DMS79 (cell line): ENCODE results near the gene POLD1.
"Not testable (repeated sequence)": the region's sequence is repeated elsewhere in the genome, so short reads cannot be mapped to it uniquely, and the experiment has no call there.

Source experiments
- DNase-seq: peaks from one replicate; lab custom pipeline; 2025; lab: John Stamatoyannopoulos, UW

POLD1 gene

DNA sequence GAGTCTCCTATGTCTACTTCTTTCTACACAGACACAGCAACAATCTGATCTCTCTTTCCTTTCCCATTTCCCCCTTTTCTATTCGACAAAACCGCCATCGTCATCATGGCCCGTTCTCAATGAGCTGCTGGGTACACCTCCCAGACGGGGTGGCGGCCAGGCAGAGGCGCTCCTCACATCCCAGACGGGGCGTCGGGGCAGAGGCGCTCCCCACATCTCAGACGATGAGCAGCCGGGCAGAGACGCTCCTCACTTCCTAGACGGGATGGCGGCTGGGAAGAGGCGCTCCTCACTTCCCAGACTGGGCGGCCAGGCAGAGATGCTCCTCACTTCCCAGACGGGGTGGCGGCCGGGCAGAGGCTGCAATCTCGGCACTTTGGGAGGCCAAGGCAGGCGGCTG is 6.8 kb downstream of the POLD1 start:
- not testable (repeated sequence) for DNase-seq

DNA sequence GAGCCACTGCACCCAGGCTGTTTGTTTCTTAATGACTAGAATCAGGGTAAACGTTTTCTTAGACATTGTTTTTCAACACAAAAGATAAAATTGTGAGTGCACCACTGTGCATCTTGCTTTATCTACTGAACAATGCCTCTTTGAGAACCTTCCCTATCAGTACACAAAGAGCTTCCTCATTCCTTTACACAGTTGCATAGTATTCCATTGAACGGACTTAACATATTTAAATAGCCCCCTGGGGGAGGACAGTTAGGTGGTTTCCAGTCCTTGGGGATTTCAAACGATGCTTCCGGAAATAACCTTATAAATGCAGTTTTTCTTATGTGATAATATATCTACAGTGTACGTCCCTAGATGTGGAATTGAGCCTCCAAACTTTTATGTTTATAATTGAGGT is 8.6 kb downstream of the POLD1 start:
- DNase-seq: no peak

DNA sequence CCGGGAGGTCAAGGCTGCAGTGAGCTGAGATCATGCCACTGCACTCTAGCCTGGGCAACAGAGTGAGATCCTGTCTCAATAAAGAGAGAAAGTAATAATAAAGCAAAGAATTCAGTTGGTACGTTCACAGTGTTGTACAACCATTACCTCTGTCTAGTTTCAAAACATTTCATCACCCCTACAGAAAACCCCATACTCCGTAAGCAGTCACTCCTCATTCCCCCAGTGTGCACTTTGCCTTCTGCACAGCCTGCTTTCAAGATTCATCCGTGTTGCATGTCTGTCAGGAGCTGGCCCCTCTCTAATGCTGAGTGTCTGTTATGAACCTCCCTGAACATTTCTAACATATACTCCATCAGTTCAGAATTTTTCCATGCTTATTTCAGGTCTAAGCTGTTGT is 9.4 kb downstream of the POLD1 start:
- no peak for DNase-seq

DNA sequence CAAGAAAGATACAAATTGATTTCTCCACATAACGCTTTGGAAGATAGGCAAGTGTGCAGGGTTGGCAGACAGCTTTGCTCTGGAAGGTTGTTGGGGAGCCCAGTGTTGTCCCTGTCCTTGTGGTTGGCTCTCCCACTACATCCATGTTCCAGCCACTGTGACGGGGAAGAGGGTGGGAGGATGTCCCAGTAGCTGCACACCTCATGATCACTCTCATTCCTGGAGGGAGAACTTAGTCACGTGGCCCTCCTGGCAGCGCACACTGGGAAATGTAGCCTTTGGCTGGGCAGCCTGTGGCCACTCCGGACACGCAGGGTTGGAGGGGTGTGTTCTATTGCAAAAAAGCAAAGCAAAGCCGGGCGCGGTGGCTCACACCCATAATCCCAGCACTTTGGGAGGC is 9.9 kb downstream of the POLD1 start:
- DNase-seq: no peak

DNA sequence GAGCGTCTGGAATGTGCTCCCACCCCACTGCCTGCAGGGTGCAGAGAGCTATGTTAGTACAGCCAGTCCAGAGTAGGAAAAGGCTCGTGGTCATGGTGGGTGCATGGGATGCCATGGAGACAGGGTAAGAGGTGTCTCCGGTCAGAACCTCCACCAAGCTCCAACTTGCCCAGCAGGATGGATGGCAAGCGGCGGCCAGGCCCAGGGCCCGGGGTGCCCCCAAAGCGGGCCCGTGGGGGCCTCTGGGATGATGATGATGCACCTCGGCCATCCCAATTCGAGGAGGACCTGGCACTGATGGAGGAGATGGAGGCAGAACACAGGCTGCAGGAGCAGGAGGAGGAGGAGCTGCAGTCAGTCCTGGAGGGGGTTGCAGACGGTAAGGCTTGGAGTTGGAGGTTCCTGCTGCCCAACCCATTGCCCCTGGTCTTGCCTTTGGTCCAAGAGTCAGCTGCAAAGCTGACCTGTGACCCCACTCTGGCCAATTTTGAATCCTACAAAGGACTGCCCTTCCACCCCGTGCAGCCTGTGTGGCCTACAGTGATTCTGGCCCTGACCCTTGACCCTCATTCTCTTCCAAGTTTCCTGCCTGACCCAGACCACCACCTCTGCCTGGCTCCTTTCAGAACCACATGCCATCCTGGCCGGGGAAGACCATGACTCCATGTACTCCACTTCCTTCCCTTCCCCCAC is 14.7 kb downstream of the POLD1 start:
- DNase-seq: no peak

DNA sequence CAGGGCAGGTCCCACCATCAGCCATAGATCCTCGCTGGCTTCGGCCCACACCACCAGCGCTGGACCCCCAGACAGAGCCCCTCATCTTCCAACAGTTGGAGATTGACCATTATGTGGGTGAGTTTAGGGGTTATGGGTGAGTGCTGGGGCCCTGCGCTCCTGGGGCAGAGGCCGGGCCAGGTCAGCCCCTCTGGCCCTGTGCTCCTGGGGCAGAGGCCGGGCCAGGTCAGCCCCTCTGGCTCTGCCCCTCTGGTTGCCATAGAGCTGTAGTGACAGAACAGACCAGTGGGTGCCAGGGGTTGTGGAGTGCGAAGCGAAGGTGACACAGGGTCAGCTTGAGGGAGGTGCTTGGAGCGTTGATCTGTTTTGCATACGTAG is 15.2 kb downstream of the POLD1 start:
- no peak for DNase-seq

DNA sequence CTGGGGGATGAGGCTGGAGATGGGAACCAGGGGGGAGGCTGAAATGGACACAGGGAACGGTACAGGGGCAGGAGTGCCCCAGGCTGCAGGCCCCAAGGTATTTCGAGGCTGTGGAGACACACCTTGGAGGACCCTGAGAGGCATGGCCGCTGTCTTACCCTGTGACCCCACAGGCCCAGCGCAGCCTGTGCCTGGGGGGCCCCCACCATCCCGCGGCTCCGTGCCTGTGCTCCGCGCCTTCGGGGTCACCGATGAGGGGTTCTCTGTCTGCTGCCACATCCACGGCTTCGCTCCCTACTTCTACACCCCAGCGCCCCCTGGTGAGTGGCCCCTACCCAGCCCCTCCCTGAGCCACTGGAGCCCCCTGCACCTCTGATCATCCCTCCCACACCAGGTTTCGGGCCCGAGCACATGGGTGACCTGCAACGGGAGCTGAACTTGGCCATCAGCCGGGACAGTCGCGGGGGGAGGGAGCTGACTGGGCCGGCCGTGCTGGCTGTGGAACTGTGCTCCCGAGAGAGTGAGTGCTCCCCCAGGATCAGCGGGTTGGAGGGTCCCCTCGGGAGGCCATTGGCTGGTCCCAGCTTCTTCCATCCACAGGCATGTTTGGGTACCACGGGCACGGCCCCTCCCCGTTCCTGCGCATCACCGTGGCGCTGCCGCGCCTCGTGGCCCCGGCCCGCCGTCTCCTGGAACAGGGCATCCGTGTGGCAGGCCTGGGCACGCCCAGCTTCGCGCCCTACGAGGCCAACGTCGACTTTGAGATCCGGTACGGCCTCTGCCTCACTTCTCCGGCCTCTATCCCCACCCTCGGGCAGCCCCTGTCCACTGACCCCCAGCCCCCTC is 17.7 kb downstream of the POLD1 start:
- no peak for DNase-seq

DNA sequence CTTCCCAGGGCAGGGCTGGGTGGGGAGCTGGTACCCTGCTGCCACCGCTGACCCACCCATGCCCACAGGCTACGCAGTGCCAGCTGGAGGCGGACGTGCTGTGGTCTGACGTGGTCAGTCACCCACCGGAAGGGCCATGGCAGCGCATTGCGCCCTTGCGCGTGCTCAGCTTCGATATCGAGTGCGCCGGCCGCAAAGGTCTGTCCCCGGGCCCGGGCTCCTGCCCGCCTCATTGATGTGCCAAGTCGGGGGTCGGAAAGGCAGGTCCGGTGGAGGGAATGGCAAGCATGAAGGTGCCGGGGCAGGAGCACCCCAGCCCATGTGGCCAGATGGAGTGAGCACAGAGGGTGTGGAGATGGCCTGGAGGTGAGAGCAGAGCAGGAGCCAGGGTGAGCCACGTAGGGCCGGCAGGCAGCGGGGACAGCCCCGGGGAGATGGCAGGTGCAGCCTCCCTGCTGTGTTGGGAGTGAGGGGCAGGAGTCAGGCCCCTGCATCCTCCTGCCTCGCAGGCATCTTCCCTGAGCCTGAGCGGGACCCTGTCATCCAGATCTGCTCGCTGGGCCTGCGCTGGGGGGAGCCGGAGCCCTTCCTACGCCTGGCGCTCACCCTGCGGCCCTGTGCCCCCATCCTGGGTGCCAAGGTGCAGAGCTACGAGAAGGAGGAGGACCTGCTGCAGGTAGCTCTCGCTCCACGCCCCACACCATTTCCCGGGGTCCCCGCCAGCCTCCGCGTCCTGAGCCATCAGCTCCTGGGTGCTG is 18.6 kb downstream of the POLD1 start:
- no peak for DNase-seq

DNA sequence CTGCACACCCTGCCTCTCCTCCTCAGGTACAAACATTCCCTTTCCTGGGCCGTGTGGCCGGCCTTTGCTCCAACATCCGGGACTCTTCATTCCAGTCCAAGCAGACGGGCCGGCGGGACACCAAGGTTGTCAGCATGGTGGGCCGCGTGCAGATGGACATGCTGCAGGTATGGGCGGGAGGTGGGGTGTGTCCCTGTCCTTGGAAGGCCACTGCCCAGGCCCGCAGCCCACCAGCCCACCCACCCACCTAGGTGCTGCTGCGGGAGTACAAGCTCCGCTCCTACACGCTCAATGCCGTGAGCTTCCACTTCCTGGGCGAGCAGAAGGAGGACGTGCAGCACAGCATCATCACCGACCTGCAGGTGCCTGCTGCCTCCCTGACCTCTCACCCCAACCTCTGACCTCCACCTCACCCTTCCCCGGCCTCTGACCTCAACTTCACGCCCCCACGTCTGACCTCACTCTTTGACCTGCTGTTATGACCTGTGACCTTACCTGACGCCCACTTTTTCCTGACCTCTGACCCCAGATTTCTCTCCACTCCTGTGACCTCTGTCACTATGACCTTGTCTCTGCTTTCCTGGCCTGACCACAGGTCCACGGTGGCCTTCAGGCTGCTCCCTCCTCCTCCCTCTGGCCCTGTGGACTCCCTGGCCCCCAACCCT is 22.1 kb downstream of the POLD1 start:
- DNase-seq: no peak

DNA sequence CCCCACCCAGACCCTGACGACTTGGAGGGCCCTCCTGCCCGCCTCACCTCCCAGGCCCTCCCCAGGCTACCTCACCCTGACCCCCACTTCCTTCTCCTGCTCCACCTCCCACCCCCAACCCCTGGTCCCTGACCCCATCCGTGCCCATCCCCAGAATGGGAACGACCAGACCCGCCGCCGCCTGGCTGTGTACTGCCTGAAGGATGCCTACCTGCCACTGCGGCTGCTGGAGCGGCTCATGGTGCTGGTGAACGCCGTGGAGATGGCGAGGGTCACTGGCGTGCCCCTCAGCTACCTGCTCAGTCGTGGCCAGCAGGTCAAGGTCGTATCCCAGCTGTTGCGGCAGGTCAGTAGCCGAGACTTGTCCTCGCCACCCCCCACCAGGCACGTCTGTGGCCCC is 22.7 kb downstream of the POLD1 start:
- no peak for DNase-seq

DNA sequence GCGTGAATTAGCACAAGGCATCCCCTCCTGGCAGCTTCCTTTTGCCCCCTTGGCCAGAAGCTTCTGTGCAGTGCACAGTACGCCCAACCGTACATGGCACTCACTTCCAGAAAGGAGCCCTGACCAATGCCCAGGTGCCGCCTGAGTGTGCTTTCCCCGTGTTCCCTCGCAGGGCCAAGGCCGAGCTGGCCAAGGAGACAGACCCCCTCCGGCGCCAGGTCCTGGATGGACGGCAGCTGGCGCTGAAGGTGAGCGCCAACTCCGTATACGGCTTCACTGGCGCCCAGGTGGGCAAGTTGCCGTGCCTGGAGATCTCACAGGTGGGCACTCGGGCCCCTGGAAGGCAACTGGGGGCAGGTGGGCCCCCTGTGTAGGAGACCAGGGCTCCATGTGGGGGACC is 25.2 kb downstream of the POLD1 start:
- no peak for DNase-seq

DNA sequence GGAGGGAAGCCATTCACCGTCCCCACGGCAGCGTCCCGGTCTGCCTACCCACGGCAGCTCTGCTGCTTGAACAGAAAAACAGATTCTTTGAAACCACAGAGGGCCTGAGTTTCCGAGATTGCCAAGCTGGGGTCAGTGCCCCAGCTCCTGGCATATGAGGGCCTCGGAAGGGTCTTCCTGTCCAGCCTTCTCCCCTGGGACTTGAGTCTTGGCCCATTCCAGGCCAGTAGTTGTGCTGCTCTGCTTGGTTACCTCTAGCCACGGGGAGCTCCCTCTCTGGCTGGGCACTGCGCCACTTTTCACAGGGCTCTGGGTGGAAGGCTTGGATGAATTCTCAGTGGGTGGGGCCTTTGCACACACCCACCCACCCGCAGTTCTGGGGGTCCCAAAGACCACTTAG is 26.0 kb downstream of the POLD1 start:
- DNase-seq: no peak

DNA sequence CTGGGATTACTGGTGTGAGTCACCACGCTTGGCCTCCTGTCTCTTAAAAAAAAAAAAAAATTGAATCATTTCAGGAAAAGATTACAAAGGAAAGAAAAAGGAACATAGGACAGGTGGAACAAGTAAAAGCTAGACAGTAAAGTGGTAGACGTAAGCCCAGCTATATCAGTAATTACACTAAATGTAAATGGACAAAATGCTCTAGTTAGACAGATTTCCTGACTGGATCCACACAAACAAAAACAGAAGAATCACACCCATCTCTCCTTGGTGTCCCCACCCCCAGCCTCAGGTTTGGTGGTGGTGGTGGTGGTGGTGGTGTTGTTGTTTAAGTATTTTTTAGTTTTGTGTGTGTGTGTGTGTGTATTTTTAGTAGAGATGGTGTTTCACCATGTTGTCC is 28.3 kb downstream of the POLD1 start:
- DNase-seq: no peak

DNA sequence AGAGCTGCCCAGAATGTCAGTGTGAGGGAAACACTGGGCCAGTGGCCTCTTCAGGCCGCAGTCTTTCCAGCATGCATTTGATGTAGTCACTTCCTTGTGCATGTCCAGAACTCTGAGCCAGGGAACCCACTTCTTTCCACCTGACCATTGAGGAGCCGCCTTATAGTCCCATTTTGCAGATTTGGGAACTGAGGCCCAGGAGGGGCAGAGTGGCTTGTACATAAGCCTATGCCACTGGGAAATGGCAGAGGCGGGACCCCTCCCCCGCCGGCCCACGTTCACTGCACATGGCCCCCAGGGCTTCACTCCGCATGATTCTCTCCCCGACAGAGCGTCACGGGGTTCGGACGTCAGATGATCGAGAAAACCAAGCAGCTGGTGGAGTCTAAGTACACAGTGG is 28.9 kb downstream of the POLD1 start:
- no peak for DNase-seq

DNA sequence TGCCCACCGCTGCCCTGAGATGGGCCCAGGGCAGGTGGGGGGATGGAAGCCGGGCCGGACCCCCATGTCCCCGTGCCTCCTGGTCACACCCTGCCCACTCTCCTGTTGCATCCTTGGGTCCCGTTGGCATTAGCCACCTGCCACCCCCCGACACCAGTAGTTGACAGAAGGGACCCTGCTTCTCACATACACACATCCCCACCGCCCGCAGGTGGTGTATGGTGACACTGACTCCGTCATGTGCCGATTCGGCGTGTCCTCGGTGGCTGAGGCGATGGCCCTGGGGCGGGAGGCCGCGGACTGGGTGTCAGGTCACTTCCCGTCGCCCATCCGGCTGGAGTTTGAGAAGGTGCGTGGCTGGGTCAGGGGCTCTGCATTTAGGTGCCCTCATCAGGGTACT is 29.4 kb downstream of the POLD1 start:
- DNase-seq: no peak

DNA sequence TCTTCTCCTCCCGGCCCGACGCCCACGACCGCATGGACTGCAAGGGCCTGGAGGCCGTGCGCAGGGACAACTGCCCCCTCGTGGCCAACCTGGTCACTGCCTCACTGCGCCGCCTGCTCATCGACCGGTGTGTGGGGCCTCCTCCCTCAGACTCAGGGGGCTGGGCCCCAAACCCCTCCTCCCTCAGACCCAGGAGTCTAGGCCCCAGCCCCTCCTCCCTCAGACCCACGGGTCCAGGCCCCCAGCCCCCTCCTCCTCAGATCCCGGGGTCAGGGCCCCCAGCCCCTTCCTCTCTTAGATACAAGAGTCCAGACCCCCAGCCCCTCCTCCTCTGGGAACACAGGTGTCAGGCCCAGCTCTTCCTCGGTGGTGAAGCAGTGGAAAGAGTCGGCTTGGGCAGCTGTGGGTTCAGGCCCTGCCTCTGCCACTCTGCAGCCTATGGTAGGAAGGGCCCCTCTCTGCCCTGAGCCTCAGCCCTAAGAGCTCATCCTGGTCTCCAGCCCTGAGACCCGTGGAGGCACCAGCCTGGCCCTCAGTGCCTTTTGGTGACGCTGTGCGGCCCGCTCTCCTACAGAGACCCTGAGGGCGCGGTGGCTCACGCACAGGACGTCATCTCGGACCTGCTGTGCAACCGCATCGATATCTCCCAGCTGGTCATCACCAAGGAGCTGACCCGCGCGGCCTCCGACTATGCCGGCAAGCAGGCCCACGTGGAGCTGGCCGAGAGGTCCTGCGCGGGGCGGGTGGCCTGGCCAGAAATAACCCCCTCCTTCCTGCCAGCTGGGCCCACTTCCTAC is 30.9 kb downstream of the POLD1 start:
- DNase-seq: no peak

DNA sequence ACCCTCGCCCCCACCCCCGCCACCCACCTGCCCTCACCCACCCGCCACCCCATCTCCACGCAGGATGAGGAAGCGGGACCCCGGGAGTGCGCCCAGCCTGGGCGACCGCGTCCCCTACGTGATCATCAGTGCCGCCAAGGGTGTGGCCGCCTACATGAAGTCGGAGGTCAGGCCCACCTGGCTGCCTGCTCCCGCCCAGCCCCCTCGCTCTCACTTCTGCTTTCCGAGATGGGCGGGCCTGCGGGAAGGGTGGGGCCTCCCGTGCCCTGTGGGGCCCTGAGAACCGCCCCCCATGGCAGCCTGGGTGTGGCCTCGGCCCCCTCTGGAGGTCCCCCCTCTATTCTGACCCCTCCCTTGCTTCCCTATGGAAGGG is 31.5 kb downstream of the POLD1 start:
- DNase-seq: no peak

DNA sequence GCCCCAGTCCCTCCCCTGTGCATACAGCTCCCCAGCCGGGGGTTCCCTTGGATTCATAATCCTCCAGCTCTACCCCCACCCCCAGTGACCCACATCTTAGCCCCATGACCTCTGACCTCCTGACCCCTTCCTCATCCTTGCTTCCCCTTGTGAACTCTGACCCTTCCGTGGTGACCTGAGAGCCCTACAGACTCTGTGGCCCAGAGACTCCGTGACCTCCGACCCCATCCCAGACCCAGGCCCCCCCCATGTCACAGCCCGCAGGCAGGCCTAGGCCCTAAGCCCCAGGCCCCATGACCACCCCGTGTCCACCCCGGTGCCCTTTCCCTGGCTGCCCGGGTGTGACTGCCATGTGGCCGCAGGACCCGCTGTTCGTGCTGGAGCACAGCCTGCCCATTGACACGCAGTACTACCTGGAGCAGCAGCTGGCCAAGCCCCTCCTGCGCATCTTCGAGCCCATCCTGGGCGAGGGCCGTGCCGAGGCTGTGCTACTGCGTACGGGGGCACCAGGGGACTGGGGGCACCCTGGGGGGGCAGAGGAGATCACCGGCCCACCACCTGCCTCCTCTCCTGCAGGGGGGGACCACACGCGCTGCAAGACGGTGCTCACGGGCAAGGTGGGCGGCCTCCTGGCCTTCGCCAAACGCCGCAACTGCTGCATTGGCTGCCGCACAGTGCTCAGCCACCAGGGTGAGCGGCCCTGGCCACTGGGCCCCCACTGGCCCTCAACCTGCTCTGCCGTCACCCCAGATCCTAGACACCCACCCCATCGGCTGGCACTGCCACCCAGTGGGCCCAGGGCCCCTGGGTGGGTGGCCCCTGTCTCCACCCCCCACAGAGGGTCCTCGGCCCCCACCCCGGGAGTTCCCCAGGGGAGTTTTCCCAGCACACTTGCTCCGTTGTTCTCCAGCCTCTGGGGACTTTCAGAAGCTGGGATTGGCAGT is 32.2 kb downstream of the POLD1 start:
- no peak for DNase-seq

DNA sequence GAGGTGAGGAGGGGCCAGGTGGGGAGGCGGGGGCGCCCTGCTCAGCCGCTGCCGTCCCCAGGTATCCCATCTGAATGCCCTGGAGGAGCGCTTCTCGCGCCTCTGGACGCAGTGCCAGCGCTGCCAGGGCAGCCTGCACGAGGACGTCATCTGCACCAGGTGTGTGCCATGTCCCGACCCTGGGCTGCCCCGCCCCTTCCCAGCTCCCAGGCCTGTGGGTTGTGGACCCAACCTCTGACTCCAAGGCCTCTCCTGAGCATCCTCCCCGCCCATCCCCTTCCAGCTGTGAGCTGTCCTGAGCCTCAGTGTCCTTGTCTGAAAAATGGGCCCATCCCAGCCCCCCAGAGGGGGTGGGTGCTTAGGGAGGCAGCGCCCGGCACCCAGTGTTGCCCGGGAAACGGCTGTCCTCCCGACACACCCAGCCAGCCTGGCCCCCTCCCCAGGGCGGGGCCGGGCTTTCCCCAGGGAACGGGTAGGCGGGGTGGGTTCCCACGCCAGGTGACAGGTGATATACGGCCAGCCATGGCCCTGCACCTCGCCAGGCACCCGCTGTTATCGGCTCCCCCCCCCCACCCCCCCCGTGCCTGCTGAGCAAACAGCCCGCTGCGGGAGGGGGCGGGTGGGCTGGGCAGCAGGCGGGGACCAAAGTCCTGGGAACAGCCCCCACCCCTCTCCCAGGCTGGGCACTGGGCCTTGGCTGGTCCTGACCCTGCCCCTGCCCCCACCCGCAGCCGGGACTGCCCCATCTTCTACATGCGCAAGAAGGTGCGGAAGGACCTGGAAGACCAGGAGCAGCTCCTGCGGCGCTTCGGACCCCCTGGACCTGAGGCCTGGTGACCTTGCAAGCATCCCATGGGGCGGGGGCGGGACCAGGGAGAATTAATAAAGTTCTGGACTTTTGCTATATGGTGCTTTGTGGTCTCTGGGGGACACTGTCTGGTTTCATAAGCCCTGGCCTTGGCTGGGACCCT is 33.2 kb downstream of the POLD1 start:
- DNase-seq: no peak
